HCT116 (cell line): ENCODE measurements around the gene WDR38. TPM values are rescaled to one million over a fixed set of nuclear protein-coding genes. Genes with fewer than 3 reads are reported as not detected.

Experiments
- ATAC-seq: fragments of 200-7000 bp; cut with Tn5 transposase; 2 replicates; pipeline ENCODE4 v1.9.1; 2020; ENCODE audit warnings: mild to moderate bottlenecking, moderate library complexity
- BruUV-seq: library from RNA; stranded (reverse); fragments of 400-500 nt; replicated peaks from 2 replicates; lab custom pipeline; 2021; lab: Mats Ljungman, UMichigan
- CTCF ChIA-PET: fragments of 300-600 bp; sonication (Branson Sonifier 250); formaldehyde crosslinking; loops from one replicate; lab custom pipeline; 2021; ENCODE audit warnings: antibody characterized with exemption; lab: Charles Lee
- POLR2A ChIA-PET: fragments of 300-600, 350-600 bp; sonication (Branson Sonifier 250); formaldehyde crosslinking; loops from one replicate; lab custom pipeline; 2021; ENCODE audit warnings: antibody characterized with exemption; lab: Charles Lee
- RAD21 ChIA-PET, 2 experiments: fragments of 300-600 bp; sonication (Branson Sonifier 250); formaldehyde crosslinking; loops; one replicate each; lab custom pipeline; 2023; ENCODE audit warnings: low total read pairs in 2 of 2; ENCODE audit not compliant: uncharacterized antibody in 2 of 2, unreplicated experiment in 2 of 2, low non-redundant PET in 1 of 2; lab: Charles Lee
- DNase-seq: peaks from one replicate; pipeline ENCODE4 v3.0.0-alpha.2; 2010; ENCODE audit warnings: low read depth, low spot score
- H2AFZ ChIP-seq: fragments of 200-600 bp; shearing (Covaris generic), sonication (generic); 2 replicates; pipeline ENCODE4 v1.6.1; 2017; ENCODE audit warnings: low read depth, mixed run types, mixed read lengths, antibody characterized with exemption, low read length; ENCODE audit not compliant: poor library complexity, severe bottlenecking
- H3K27ac ChIP-seq: 2 replicates; pipeline ENCODE4 v1.5.1; 2012; ENCODE audit warnings: low read depth, low read length
- H3K27me3 ChIP-seq: fragments of 200-600 bp; sonication (generic); 2 replicates; pipeline ENCODE4 v1.6.1; 2016; ENCODE audit warnings: mixed run types, low read length, mixed read lengths; ENCODE audit not compliant: insufficient read depth
- H3K36me3 ChIP-seq, 2 experiments: fragments of 200-500 bp in 1 of 2; fragments of 200-600 bp in 1 of 2; sonication (Bioruptor generic) in 1 of 2; sonication (generic) in 1 of 2; 2 replicates each; pipeline versions ENCODE4 v1.5.1 to v1.6.1; 2014 to 2016; ENCODE audit warnings: low read length in 2 of 2, inconsistent platforms in 1 of 2, mixed read lengths in 1 of 2, mixed run types in 1 of 2; ENCODE audit not compliant: insufficient read depth in 2 of 2, control insufficient read depth in 1 of 2
- H3K4me1 ChIP-seq, 2 experiments: fragments of 200-600 bp in 1 of 2; sonication (generic) in 1 of 2; 2 replicates each; pipeline versions ENCODE4 v1.5.1 to v1.6.1; 2012 to 2017; ENCODE audit warnings: low read length in 2 of 2, inconsistent platforms in 1 of 2, mild to moderate bottlenecking in 1 of 2, mixed read lengths in 1 of 2, mixed run types in 1 of 2, moderate library complexity in 1 of 2; ENCODE audit not compliant: insufficient read depth in 2 of 2, control insufficient read depth in 1 of 2
- H3K4me2 ChIP-seq: fragments of 200-600 bp; sonication (generic); 2 replicates; pipeline ENCODE4 v1.6.1; 2017; ENCODE audit warnings: mixed run types, low read length, mixed read lengths
- H3K4me3 ChIP-seq, 2 experiments: fragments of 200-600 bp in 1 of 2; sonication (generic) in 1 of 2; replicated peaks in 1 of 2; 2 replicates each; pipeline ENCODE4 v1.5.1; 2011 to 2016; ENCODE audit warnings: low read length in 2 of 2, control low read depth in 1 of 2, low read depth in 1 of 2, mild to moderate bottlenecking in 1 of 2, mixed read lengths in 1 of 2, mixed run types in 1 of 2
- H3K79me2 ChIP-seq: fragments of 200-600 bp; sonication (generic); 2 replicates; pipeline ENCODE4 v1.6.1; 2017; ENCODE audit warnings: mild to moderate bottlenecking, mixed run types, low read length, moderate library complexity, mixed read lengths; ENCODE audit not compliant: insufficient read depth
- H3K9ac ChIP-seq: fragments of 200-600 bp; sonication (generic); 2 replicates; pipeline ENCODE4 v1.6.1; 2016; ENCODE audit warnings: low read length, mixed read lengths
- H3K9me2 ChIP-seq: fragments of 200-600 bp; sonication (generic), shearing (Covaris generic); 2 replicates; pipeline ENCODE4 v1.6.1; 2017; ENCODE audit warnings: mixed run types, mild to moderate bottlenecking, moderate library complexity; ENCODE audit not compliant: insufficient read depth
- H3K9me3 ChIP-seq, 2 experiments: fragments of 200-500 bp in 1 of 2; fragments of 200-600 bp in 1 of 2; sonication (Bioruptor generic) in 1 of 2; sonication (generic) in 1 of 2; 2 replicates each; pipeline ENCODE4 v1.6.1; 2014 to 2017; ENCODE audit warnings: low read length in 2 of 2, mixed read lengths in 2 of 2, inconsistent platforms in 1 of 2, low read depth in 1 of 2, mild to moderate bottlenecking in 1 of 2, mixed run types in 1 of 2, moderate library complexity in 1 of 2; ENCODE audit not compliant: control insufficient read depth in 1 of 2, insufficient read depth in 1 of 2
- H4K20me1 ChIP-seq: fragments of 200-600 bp; sonication (generic), shearing (Covaris generic); 2 replicates; pipeline ENCODE4 v1.6.1; 2017; ENCODE audit warnings: mixed run types, mild to moderate bottlenecking, moderate library complexity; ENCODE audit not compliant: insufficient read depth
- CBX3 ChIP-seq: IDR thresholded peaks from 2 replicates; pipeline ENCODE4 v1.6.1; 2012; ENCODE audit warnings: low read depth
- CEBPB ChIP-seq: IDR thresholded peaks from 2 replicates; pipeline ENCODE4 v1.6.1; 2012; ENCODE audit warnings: low read depth
- EGR1 ChIP-seq: IDR thresholded peaks from 2 replicates; pipeline ENCODE4 v1.6.1; 2012; ENCODE audit warnings: low read depth
- EZH2 ChIP-seq: fragments of 200-600 bp; sonication (generic); IDR thresholded peaks from 2 replicates; pipeline ENCODE4 v1.6.1; 2017; ENCODE audit warnings: antibody characterized with exemption, mixed run types
- EZH2phosphoT487 ChIP-seq: fragments of 200-600 bp; IDR thresholded peaks from 2 replicates; pipeline ENCODE4 v1.6.1; 2018; ENCODE audit warnings: antibody characterized with exemption, borderline replicate concordance
- POLR2AphosphoS5 ChIP-seq: IDR thresholded peaks from 2 replicates; pipeline ENCODE4 v1.6.1; 2011; ENCODE audit warnings: mild to moderate bottlenecking, low read depth, low read length, moderate library complexity
- ZBTB33 ChIP-seq: IDR thresholded peaks from 2 replicates; pipeline ENCODE4 v1.6.1; 2011; ENCODE audit warnings: mild to moderate bottlenecking, low read length, moderate library complexity; ENCODE audit not compliant: insufficient replicate concordance; ENCODE audit errors: extremely low read depth
- ZFX ChIP-seq: fragments of 450-650 bp; IDR thresholded peaks from 2 replicates; pipeline ENCODE4 v1.6.1; 2017
- intact Hi-C: fragments of 100-400 bp; cut with micrococcal nuclease; formaldehyde crosslinking; loops from 2 replicates; pipeline ENCODE4 v1.10.0; 2022
- total RNA-seq: library from RNA; stranded (reverse); gene quantifications from one replicate; pipeline ENCODE4 v1.2.1, GENCODE V29; 2021; ENCODE audit not compliant: unreplicated experiment

WDR38 gene
- total RNA-seq, 1 experiment from 2014 or later = not detected

GRCh38 chr9:124880501-124880900 is 27.2 kb downstream of the WDR38 start:
- Histone ChIP-seq H3K9me2 (no peaks in the 10 kb centered on the region), H3K4me2 (no peak overlapping the region), H3K27ac (no peak overlapping the region), H3K36me3 (peaks cover 14 to 26% of the 10 kb centered on the region in 2 experiments; a peak in 3 of 4 replicates), H3K9me3 (no peaks in the 10 kb centered on the region), H3K4me1 (no peaks in the 10 kb centered on the region), H4K20me1 (peaks cover 12% of the 10 kb centered on the region), H2AFZ (no peak overlapping the region), H3K4me3 (no peak overlapping the region), H3K27me3 (no peaks in the 10 kb centered on the region), H3K9ac (no peak overlapping the region), H3K79me2 (peaks cover 11% of the 10 kb centered on the region; the same call in 1 of the 2 replicates)
- POLR2A ChIA-PET = no interaction called here
- CTCF ChIA-PET = no interaction called here
- no TSS peak for BruUV-seq
- DNase-seq (no peak), ATAC-seq (no peak)
- RAD21 ChIA-PET = no interaction called here
- intact Hi-C loops = no loop called here
- TF ChIP-seq EZH2 (no peak), CEBPB (no peak), CBX3 (no peak), ZBTB33 (no peak), EGR1 (no peak)

GRCh38 chr9:124881138-124881743 is 28.0 kb downstream of the WDR38 start:
- no peaks in the 10 kb centered on the region for H3K4me1 ChIP-seq
- ChIA-PET POLR2A (no interaction called here), RAD21 (no interaction called here), CTCF (no interaction called here)
- no peak overlapping the region for H3K4me2 ChIP-seq
- H3K79me2 ChIP-seq = peaks cover 6% of the 10 kb centered on the region; the same call in 1 of the 2 replicates
- no peaks in the 10 kb centered on the region for H3K27me3 ChIP-seq
- DNase-seq (no peak), ATAC-seq (no peak)
- H3K36me3 ChIP-seq = peaks cover 11 to 20% of the 10 kb centered on the region in 2 experiments; a peak in 3 of 4 replicates
- H3K4me3 ChIP-seq = no peak overlapping the region
- H4K20me1 ChIP-seq = peaks cover 9% of the 10 kb centered on the region
- H3K9me3 ChIP-seq = no peaks in the 10 kb centered on the region
- no peak overlapping the region for H3K27ac ChIP-seq
- H2AFZ ChIP-seq = no peak overlapping the region
- no TSS peak for BruUV-seq
- no peak overlapping the region for H3K9ac ChIP-seq
- TF ChIP-seq ZFX (no peak), EZH2phosphoT487 (no peak), POLR2AphosphoS5 (no peak), EZH2 (no peak)
- intact Hi-C loops = no loop called here
- H3K9me2 ChIP-seq = no peaks in the 10 kb centered on the region
